HG02970 (cell line): Measurements from ENCODE around the gene PIP5K1C.
"Not testable (repeated sequence)": the region's sequence is repeated elsewhere in the genome, so short reads cannot be mapped to it uniquely, and the experiment has no call there.

Experiments used
- ATAC-seq: cut with Tn5 transposase; IDR thresholded peaks from one replicate; pipeline ENCODE4 v1.9.1; 2021; ENCODE audit warnings: mild to moderate bottlenecking, moderate library complexity, moderate number of reproducible peaks; ENCODE audit not compliant: unreplicated experiment, low FRiP score

The PIP5K1C gene

DNA sequence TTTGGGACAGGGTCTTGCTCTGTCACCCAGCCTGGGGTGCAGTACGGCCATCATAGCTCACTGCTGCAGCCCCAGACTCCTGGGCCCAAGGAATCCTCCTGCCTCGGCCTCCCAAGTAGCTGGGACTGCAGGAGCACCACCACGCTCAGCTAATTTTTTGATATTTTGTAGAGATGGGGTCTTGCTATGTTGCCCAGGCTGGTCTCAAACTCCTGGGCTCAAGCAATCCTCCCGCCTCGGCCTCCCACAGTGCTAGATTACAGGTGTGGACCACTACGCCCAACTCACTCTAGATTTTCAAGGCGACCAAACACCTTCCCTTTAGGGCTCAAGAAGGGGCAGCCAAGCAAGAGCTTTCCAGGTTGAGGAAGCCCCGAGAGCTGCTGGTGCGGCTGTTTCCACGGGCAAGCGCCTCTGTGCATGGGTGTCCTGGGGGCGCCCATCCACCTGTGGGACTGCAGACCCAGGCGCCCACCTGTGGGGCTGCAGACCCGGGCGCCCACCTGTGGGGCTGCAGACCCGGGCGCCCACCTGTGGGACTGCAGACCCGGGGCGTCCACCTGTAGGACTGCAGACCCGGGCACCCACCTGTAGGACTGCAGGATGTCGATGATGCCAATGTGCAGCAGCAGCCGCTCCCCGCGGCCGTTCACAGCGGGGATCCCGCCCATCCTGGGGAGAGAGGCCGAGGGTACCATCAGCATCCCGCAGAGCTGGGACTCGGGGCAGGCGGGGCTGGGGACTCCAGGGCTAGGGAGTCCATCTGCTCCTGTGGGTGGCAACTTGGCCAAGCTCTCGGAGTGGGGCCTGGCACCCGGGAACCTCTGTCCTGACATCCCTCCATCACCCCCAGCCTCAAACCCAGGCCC lies 52.0 kb downstream of the PIP5K1C start:
- ATAC-seq, result no peak

- not testable (repeated sequence) for ATAC-seq
Observed at GRCh38 chr19:3647102-3647501, 53.2 kb downstream of the PIP5K1C start.

DNA sequence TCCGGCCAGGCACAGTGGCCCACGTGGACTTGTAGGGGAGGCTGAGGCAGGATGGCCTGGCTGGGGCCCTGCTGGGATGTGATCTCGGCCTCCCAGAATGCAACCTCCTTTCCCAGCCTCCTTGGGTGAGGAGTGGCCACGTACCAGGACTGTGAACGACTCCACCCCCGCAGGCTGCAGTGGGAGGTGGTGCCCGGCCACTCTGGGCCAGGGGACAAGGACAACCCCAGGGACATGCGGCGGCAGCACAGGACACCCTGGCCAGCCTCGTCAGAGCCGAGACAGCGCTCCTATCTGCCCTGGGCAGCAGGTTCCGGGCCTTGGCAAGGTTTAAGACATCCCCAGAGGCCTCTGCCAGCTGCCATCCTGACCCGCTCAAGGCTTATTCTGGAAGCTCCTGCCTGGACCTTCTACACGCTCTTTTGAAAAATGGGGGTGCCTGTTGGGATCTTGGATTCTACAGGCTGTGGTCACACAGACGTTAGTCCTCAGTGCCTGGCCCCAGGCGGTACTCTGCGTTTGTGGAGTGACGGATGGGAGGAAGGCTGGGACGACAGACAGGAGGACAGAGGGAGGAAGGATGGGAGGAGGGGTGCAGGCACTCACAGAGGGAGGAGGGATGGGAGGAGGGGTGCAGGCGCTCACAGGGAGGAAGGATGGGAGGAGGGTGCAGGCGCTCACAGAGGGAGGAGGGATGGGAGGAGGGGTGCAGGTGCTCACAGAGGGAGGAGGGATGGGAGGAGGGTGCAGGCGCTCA lies 53.8 kb downstream of the PIP5K1C start:
- no peak for ATAC-seq

DNA sequence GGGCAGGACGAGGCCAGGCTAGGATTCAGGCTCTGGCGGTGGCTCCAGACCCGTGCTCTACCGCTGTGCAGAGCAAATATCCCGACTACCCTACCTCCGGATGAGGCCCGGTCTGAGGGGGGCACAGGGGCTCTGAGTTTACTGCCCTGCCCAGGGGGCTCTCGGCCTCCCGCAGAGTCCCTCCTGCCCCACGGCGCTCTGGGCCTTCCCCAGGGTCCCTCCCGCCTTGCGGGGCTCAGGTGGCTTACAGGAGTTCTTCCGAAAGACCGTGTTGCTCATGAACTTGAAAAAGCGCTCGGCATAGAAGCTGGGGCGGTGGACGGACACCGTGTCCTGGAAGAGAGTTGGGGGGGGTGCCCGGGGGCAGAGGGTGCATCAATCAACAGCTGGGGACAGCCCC lies 54.5 kb downstream of the PIP5K1C start:
- ATAC-seq, result no peak

DNA sequence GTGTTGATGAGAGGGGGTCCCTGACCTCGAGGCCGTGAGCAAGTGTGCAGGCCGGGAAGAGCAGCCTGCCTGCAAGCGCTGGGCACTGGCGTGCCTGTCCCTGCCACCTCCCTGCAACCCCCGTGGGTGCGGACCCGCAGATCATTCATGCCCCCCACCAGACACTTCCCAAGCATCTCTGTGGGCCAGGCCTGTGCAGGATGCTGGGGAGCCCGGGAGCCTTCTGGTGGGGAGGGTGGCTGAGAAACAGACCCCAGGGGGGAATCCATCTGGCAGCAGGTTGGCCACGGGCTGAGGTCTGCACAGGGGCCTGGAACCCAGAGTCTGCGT lies 55.2 kb downstream of the PIP5K1C start:
- no peak for ATAC-seq

DNA sequence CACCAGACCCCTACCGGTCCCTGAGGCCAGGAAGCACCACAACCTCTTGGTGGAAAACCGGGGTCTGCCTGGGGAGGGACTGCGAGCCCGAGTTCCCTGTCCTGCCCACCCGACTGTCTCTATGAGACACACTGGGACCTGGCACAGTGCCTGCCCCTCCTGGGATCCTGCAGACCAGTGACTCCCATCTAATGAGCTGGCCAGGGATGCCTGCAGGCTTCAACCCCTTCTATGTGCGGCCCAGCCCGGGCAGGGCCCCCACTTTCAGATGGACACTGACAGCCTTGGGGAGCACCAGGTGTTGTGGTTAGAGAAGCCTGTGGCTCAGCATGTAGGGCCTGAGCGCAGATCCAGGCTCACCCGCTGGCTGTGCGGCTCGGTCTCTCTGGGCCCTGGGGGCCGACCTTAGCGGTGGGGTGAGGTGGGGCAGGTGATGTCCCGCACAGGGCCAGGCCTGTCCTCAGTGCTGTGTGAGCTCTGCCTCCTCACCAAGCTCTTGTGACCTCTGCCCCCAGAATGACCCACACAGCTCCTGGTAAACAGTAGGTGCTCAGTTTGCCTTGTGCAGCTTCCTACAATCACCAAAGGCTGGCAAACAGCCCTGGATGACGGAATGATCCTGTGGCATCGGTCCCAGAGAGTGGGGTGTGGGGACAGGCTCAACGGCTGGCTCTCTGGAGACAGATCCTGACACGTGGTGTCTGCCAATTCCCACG lies 55.8 kb downstream of the PIP5K1C start:
- ATAC-seq, result no peak

DNA sequence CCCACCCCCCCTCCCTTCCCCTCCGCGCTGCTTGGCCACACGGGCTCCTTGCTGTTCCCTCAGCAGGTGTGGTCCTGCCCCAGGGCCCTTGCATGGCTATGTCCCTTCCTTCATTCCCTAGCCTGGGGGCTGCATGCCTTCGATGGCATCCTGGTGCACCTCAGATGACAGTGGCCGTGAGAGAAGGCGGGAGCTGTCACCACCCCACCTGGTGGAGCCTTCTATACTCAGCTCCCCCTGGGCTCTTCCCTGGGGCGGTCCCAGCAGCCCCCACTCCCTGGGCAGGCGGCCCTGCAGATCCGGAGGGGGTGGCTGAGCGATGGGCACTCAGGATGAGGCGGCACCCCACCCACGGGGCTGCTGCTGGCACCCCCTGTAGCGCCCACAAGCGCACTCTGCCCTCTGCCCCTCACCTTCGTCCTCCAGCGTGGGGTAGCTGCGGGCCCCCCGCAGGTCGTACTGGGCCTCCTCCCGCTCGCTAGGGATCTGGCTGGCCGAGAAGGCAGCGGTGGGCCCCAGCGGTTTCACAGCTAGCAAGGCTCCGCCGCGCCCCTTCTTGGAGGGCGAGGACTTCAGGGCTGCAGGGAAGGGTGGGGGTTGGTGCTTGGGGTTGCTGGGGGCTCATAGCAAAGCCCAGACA lies 56.5 kb downstream of the PIP5K1C start:
- ATAC-seq, result no peak

GRCh38 chr19:3642987-3643673 lies 57.1 kb downstream of the PIP5K1C start:
- ATAC-seq, result no peak

DNA sequence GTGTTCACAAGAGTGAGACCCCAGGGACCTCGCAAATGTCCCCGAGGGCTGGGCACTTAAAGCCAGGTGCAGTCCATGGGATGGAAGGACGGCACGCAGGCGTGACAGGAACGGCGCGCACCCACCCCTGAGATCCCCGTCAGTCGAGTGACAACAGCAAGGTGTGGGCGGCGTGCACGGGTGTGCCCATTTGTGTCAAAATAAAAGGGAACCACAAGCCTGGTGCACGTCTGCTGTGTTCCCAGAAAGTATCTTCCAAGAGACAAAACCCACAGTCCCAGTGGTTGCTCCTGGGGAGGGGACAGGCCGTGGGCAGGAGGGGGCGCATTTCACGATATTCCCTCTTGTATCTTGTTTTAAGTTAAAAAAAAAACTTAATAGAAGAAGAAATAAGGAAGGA lies 58.0 kb downstream of the PIP5K1C start:
- ATAC-seq, result no peak

GRCh38 chr19:3641515-3642269 lies 58.6 kb downstream of the PIP5K1C start:
- ATAC-seq, result no peak

GRCh38 chr19:3639479-3639878 lies 60.8 kb downstream of the PIP5K1C start:
- no peak for ATAC-seq

- no peak for ATAC-seq
Observed at GRCh38 chr19:3638208-3639193, 61.8 kb downstream of the PIP5K1C start.

DNA sequence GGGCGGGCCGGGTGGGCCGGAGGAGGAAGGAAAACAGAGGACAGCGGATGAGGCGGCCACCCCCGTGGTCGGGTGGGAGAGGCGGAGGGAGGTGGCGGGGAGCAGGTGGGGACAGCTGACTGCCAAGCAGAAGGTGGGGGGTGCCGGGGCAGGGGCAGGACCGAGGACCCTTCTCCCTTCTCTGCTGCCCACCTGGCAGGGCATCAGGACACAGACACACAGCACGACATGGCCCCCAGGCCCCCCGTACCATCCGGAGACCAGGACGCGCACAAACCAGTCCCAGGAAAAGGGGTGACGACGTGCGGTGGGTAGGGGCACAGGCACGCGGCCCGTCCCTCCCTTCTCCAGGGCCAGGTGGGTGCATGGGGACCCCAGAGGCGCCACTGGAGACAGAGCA lies 62.6 kb downstream of the PIP5K1C start:
- no peak for ATAC-seq

DNA sequence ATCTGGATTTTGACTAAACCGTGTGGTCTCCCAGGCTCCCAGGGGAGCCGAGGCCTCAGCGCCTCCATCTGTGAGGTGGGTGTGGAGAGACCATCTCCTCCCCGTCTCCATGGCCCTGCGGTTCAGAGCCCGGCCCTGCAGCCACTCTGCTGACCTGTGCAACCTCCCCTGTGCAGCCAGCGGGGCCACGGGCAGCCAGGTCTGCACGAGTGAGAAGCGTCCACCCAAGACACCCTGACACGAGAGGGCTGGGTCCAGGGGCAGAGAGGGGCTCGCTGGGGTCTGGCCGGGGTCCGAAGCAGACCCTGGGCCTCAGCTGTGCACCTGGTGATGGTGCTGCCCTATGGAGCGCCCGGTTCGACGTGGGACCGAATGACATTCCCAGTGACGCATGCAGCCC lies 63.3 kb downstream of the PIP5K1C start:
- no peak for ATAC-seq

GRCh38 chr19:3636506-3636905 lies 63.8 kb downstream of the PIP5K1C start:
- ATAC-seq, result no peak

GRCh38 chr19:3634496-3635045 lies 65.7 kb downstream of the PIP5K1C start:
- ATAC-seq, result no peak

- ATAC-seq, result no peak
Observed at GRCh38 chr19:3633559-3633988, 66.7 kb downstream of the PIP5K1C start.
